ENCODE data around the gene RNF213. TPM values are rescaled to one million over a fixed set of nuclear protein-coding genes. Genes with fewer than 3 reads are reported as not detected.

The RNF213 gene
- total and polyA plus RNA-seq, 10 of the 15 experiments (the other 5 are each of a cell fraction or from before 2014, with no cell fraction given): 18.6 to 145 (median 65.8) TPM

DNA sequence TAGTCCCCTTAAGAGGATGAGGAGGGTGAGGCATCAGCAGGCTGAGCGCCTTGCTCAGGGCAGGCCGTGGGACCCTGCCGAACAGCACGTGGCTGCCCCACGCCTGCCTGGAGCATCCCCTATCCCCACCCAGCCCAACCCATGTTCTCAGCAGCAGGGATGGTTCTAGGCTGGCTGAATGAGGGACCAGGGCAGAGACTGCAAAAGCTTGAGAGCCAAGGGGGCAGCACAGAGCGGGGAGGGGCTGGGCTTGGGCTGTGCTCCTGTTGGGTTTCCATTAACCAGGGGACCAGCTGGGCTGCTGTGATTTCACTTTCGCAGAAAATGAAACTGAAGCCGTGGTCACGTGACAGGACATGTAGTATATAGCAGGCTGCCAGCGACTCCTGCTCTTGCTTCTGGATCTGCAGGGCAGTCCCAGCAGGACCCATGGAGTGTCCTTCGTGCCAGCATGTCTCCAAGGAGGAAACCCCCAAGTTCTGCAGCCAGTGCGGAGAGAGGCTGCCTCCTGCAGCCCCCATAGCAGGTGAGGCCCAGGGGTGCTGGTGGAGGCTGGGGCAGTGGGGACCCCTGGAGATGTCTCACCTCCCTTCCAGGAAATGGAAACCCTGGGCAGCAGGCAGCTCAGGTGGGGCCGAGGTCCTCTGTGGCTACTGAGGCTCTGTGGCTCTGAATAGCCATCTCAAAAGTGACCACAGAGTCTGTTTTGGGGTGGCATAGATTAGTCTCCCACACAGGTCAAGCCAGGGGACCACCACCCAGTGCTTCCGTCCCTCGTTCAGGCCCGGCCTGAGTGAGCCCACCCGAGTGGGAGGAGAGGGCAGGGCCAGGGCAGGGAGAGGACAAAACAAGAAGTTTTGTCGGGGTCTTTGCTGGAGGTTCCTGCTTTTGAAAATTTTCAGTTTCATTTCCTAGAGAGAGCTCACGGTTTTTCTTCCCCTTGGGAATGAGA, 2.9 kb downstream of the RNF213 start (continued):
- TF ChIP-seq, protein P1, sequence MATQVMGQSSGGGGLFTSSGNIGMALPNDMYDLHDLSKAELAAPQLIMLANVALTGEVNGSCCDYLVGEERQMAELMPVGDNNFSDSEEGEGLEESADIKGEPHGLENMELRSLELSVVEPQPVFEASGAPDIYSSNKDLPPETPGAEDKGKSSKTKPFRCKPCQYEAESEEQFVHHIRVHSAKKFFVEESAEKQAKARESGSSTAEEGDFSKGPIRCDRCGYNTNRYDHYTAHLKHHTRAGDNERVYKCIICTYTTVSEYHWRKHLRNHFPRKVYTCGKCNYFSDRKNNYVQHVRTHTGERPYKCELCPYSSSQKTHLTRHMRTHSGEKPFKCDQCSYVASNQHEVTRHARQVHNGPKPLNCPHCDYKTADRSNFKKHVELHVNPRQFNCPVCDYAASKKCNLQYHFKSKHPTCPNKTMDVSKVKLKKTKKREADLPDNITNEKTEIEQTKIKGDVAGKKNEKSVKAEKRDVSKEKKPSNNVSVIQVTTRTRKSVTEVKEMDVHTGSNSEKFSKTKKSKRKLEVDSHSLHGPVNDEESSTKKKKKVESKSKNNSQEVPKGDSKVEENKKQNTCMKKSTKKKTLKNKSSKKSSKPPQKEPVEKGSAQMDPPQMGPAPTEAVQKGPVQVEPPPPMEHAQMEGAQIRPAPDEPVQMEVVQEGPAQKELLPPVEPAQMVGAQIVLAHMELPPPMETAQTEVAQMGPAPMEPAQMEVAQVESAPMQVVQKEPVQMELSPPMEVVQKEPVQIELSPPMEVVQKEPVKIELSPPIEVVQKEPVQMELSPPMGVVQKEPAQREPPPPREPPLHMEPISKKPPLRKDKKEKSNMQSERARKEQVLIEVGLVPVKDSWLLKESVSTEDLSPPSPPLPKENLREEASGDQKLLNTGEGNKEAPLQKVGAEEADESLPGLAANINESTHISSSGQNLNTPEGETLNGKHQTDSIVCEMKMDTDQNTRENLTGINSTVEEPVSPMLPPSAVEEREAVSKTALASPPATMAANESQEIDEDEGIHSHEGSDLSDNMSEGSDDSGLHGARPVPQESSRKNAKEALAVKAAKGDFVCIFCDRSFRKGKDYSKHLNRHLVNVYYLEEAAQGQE (IDR thresholded peaks at IDR 0.05; ENCODE audit: low read depth, low read length): no peak
- TF ChIP-seq ZNF207 (IDR thresholded peaks at IDR 0.05; ENCODE audit: borderline replicate concordance) (no peak), SPI1 (IDR thresholded peaks at IDR 0.05; ENCODE audit: borderline replicate concordance, insufficient read depth, low read depth, low read length) (no peak), SUPT20H (IDR thresholded peaks at IDR 0.05; ENCODE audit: borderline replicate concordance, control insufficient read depth, low read depth, low read length) (no peak), NR2C2 (IDR thresholded peaks at IDR 0.05; ENCODE audit: borderline replicate concordance, control insufficient read depth, insufficient read length, low read depth) (no peak), MXI1 (IDR thresholded peaks at IDR 0.05; ENCODE audit: low read depth, low read length) (peak; percentile 94), IKZF1 (conservative IDR thresholded peaks at IDR 0.05) (peak; percentile 72), PAX8 (IDR thresholded peaks at IDR 0.05) (no peak), SIX5 (IDR thresholded peaks at IDR 0.05; ENCODE audit: low read depth, low read length, severe bottlenecking) (no peak), POU2F2 (IDR thresholded peaks at IDR 0.05; ENCODE audit: borderline replicate concordance, low read depth, low read length) (peak; percentile 95), NFXL1 (IDR thresholded peaks at IDR 0.05; ENCODE audit: borderline replicate concordance) (no peak), NFIC (IDR thresholded peaks at IDR 0.05; ENCODE audit: low read depth, low read length) (no peak), E2F4 (IDR thresholded peaks at IDR 0.05; ENCODE audit: low read depth, low read length) (no peak), FOXM1 (IDR thresholded peaks at IDR 0.05; ENCODE audit: low read depth, low read length) (no peak), ZBTB11 (CRISPR knock-in tag; IDR thresholded peaks at IDR 0.05) (peak; percentile 70)
- TF ChIP-seq, protein P2, sequence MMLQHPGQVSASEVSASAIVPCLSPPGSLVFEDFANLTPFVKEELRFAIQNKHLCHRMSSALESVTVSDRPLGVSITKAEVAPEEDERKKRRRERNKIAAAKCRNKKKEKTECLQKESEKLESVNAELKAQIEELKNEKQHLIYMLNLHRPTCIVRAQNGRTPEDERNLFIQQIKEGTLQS (IDR thresholded peaks at IDR 0.05; ENCODE audit: borderline replicate concordance, extremely low read depth, low read depth, low read length): peak; percentile 79; the same call in 1 of the 2 replicates
- TF ChIP-seq, protein P3, sequence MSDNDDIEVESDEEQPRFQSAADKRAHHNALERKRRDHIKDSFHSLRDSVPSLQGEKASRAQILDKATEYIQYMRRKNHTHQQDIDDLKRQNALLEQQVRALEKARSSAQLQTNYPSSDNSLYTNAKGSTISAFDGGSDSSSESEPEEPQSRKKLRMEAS (IDR thresholded peaks at IDR 0.05; ENCODE audit: low read depth, low read length): peak; percentile 86

Measured in GM12878 (cell line).